GM10847 (cell line): ENCODE results near the gene CHRNG.

Experiments used
- POLR2A ChIP-seq: IDR thresholded peaks from 2 replicates; pipeline ENCODE4 v1.6.1; 2011; ENCODE audit not compliant: insufficient read length; ENCODE audit errors: extremely low read depth

The CHRNG gene

GRCh38 chr2:232573771-232574435 is 34.4 kb downstream of the CHRNG start:
- no peak for TF ChIP-seq POLR2A

GRCh38 chr2:232574674-232575403 is 35.3 kb downstream of the CHRNG start:
- TF ChIP-seq POLR2A: no peak

- TF ChIP-seq POLR2A: no peak
Observed at GRCh38 chr2:232575404-232575746, 35.9 kb downstream of the CHRNG start.

- TF ChIP-seq POLR2A: no peak
Observed at GRCh38 chr2:232576995-232577394, 37.5 kb downstream of the CHRNG start.

GRCh38 chr2:232577841-232578240 is 38.3 kb downstream of the CHRNG start:
- no peak for TF ChIP-seq POLR2A

GRCh38 chr2:232578626-232579025 is 39.1 kb downstream of the CHRNG start:
- no peak for TF ChIP-seq POLR2A

- no peak for TF ChIP-seq POLR2A
Observed at GRCh38 chr2:232580648-232580981, 41.1 kb downstream of the CHRNG start.

- no peak for TF ChIP-seq POLR2A
Observed at GRCh38 chr2:232581725-232582124, 42.2 kb downstream of the CHRNG start.

- TF ChIP-seq POLR2A: no peak
Observed at GRCh38 chr2:232584238-232584637, 44.7 kb downstream of the CHRNG start.

- TF ChIP-seq POLR2A: no peak
Observed at GRCh38 chr2:232586943-232587505, 47.5 kb downstream of the CHRNG start.

GRCh38 chr2:232587512-232587911 is 48.0 kb downstream of the CHRNG start:
- TF ChIP-seq POLR2A: no peak

- TF ChIP-seq POLR2A: no peak
Observed at GRCh38 chr2:232588031-232588430, 48.5 kb downstream of the CHRNG start.

GRCh38 chr2:232588680-232589585 is 49.4 kb downstream of the CHRNG start:
- TF ChIP-seq POLR2A: no peak

- TF ChIP-seq POLR2A: no peak
Observed at GRCh38 chr2:232592772-232593395, 53.4 kb downstream of the CHRNG start.

- no peak for TF ChIP-seq POLR2A
Observed at GRCh38 chr2:232593982-232594381, 54.5 kb downstream of the CHRNG start.
